GM12892 (cell line): ENCODE measurements around the gene MRPS34.

Experiments used
- DNase-seq: peaks from one replicate; pipeline ENCODE4 v3.0.0; 2011; ENCODE audit not compliant: insufficient read length
- FAIRE-seq: peaks from 2 replicates; lab custom pipeline; 2011; peaks lifted over from hg19 to GRCh38; lab: Jason Lieb, UNC
- POLR2A ChIP-seq: IDR thresholded peaks from 2 replicates; pipeline ENCODE4 v1.6.1; 2011; ENCODE audit warnings: low read depth, low read length, control low read depth
- POLR2AphosphoS5 ChIP-seq: IDR thresholded peaks from 2 replicates; pipeline ENCODE4 v1.6.1; 2011; ENCODE audit warnings: low read depth, low read length, control low read depth
- TAF1 ChIP-seq: IDR thresholded peaks from 2 replicates; pipeline ENCODE4 v1.6.1; 2011; ENCODE audit warnings: low read depth, mild to moderate bottlenecking, control low read depth, low read length, borderline replicate concordance

The MRPS34 gene

DNA sequence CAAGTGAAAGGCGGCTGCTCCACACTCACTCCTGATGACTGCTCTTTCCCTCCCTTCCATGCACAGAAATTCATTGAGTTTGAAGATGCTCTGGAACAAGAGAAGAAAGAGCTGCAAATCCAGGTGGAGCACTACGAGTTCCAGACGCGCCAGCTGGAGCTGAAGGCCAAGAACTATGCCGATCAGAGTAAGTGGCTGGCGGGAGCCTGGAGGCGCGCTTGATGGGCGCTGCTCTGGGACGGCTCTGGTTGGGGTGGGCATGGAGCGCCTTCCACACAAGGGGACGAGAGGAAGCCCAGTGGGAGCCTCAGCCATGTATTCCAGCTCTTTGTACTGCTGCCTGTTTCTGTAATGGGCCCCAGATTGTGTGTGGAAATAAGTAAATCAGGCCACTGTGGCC is 48.4 kb downstream of the MRPS34 start:
- no peak for FAIRE-seq
- no peak for TF ChIP-seq TAF1
- no peak for DNase-seq

DNA sequence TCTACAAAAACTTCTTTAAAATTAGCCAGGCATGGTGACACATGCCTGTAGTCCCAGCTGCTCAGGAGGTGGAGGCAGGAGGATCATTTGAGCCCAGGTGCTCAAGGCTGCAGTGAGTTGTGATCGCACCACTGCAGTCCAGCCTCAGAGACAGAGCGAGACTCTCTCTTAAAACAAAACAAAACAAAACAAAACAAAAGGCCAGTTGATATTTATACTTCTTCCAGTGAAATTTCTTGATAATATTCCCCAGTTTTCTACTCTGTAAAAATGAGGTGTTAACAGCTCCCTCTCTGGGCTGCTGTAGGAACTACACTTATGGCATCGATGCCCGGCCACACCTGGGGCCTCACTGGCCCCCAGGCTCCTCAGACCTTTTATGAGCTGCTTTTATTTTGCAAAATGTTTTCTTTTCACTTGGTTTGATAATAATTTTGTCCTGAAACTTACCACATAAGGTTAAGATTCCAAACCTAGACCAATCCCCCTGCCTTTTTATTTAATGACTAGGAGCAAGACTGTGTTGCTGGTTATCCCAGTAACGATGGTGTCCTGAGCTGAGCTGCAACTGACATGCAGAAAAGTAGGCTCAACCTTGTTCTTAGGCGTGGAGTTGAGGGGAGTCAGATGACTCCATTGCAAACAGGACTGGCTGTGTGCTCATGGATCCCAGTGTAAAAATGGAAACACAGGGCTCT is 49.3 kb downstream of the MRPS34 start:
- DNase-seq: no peak
- no peak for FAIRE-seq

More for the DNA sequence above, 49.3 kb downstream of the MRPS34 start:
- TF ChIP-seq POLR2AphosphoS5: no peak
- TF ChIP-seq POLR2A: no peak
- TF ChIP-seq TAF1: no peak
